ENCODE results near the gene FBXO5.

The FBXO5 gene

DNA sequence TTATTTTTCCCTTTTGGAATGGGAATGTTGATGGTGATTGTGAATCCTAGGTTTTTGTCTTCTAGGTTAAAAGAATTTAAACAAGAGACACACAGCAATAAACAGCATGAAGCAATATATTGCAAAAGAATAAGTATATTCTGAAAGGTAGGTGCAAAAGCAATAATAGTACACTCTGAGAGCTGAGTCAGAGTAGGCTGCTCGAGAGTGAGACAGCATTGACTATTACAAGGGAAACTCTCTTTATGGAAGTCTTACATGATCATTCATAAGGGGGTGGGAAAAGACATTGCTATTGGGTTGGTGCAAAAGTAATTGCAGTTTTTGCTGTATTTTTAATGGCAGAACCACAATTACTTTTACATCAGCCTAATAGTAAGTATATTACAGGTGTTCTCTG lies 25.0 kb downstream of the FBXO5 start:
- no peak overlapping the region for H3K4me2 ChIP-seq
- no peaks in the 10 kb centered on the region for H3K27me3 ChIP-seq
- H3K27ac ChIP-seq: no peak overlapping the region
- no peaks in the 10 kb centered on the region for H3K4me1 ChIP-seq
- H4K20me1 ChIP-seq: no peaks in the 10 kb centered on the region
- no peaks in the 10 kb centered on the region for H3K36me3 ChIP-seq
- H3K9me3 ChIP-seq: no peaks in the 10 kb centered on the region
- no peak overlapping the region for H3K9ac ChIP-seq
- TF ChIP-seq Cebpa-rat (IDR thresholded peaks at IDR 0.05): no peak
- H3K4me3 ChIP-seq: no peak overlapping the region

DNA sequence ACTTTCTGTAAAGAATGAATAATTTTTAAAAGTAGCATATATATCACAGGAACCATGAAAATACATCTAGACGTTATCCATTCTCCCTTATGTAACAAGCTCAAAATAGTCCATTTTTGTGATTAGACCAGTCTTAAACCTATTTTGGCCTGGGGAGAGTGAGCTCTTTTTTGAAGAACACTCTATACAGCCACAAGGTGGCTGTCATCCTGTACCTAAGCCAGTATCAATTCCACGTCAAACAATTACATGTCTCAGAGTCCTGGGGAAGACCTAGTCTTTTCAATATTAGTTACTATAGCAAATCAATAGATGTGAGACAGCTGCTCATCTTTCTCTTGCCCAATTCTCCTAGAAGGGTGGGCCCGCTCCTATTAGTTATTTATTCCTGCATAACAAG lies 28.4 kb downstream of the FBXO5 start:
- no peaks in the 10 kb centered on the region for H3K9me3 ChIP-seq
- H4K20me1 ChIP-seq: no peaks in the 10 kb centered on the region
- H3K4me3 ChIP-seq: no peak overlapping the region
- no peak overlapping the region for H3K27ac ChIP-seq
- H3K4me2 ChIP-seq: no peak overlapping the region
- H3K4me1 ChIP-seq: no peaks in the 10 kb centered on the region
- no peak overlapping the region for H3K9ac ChIP-seq
- TF ChIP-seq Cebpa-rat (IDR thresholded peaks at IDR 0.05): no peak
- no peaks in the 10 kb centered on the region for H3K27me3 ChIP-seq
- no peaks in the 10 kb centered on the region for H3K36me3 ChIP-seq

DNA sequence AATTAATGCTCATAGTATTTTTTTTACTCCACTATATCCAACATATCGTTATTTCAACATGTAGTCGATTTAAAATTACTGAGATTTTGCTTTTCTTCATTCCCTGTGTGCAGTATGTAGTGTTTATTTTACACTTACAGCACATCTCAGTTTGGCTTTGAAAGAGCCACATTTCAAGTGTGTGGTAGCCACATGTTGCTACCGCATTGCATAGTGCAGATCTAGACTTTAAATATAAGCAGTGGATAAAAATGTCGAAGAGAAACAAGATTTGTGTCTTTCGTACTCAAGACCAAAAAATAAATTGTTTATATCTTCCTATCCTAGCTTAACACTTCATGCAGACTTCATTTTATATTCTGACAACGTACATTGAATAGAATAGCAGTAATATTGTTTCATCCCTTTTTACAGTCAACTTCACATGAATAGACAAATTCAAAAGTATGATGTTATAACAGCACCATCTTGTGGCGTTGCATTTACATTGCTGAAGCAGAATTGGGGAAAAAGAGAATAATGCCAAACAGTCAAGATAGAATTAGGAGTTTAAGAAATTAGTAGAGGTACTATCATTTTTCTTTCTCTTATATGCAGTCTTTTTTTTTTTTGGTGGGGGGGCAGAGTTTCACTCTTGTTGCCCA lies 29.9 kb downstream of the FBXO5 start:
- H3K9ac ChIP-seq: no peak overlapping the region
- no peaks in the 10 kb centered on the region for H3K4me1 ChIP-seq
- H3K27ac ChIP-seq: no peak overlapping the region
- no peaks in the 10 kb centered on the region for H3K9me3 ChIP-seq
- H3K4me2 ChIP-seq: no peak overlapping the region
- H3K27me3 ChIP-seq: no peaks in the 10 kb centered on the region
- no peak overlapping the region for H3K4me3 ChIP-seq
- no peaks in the 10 kb centered on the region for H4K20me1 ChIP-seq
- H3K36me3 ChIP-seq: no peaks in the 10 kb centered on the region
- TF ChIP-seq Cebpa-rat (IDR thresholded peaks at IDR 0.05): no peak

DNA sequence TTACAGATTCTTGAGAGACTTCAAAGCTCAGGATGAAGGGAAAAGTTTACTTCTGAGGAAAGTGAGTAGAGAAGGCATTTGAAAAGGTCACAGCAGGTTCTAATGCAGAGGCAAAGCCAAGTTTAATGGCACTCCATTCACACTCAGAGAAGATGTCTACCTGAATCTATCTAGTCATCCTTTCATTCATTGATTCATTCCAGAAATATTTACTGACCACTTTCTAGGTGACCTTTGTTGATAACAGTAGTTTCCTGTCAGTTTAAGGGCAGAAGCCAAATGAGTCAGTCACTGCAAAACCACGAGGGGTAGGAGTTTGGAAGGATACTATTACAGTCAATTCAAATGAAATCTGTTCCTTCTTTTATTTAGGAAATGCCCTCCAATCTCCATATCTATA lies 30.8 kb downstream of the FBXO5 start:
- no peak for TF ChIP-seq Cebpa-rat (IDR thresholded peaks at IDR 0.05)
- H3K27me3 ChIP-seq: no peaks in the 10 kb centered on the region
- no peak overlapping the region for H3K27ac ChIP-seq
- no peak overlapping the region for H3K9ac ChIP-seq
- H3K9me3 ChIP-seq: no peaks in the 10 kb centered on the region
- H3K4me3 ChIP-seq: no peak overlapping the region
- no peaks in the 10 kb centered on the region for H4K20me1 ChIP-seq
- H3K36me3 ChIP-seq: no peaks in the 10 kb centered on the region
- no peak overlapping the region for H3K4me2 ChIP-seq
- no peaks in the 10 kb centered on the region for H3K4me1 ChIP-seq

DNA sequence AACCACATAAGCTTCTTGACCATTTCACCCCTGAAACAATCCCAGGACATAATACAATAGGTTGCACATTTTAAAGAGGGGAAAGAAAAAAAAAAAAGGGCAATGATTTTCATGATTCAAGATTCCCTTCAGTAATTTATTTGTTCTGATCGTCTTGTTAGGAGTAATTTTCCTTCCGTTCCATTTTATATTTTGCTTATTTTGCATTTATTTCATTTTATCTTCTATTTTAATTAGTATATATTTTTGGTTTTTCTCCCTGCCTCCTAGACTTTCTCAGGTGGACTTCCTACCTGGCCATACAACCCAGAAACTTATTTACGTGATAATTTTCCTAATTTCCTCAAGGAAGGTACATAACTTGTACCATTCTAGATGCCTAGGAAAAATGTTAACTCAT lies 32.6 kb downstream of the FBXO5 start:
- no peak overlapping the region for H3K9ac ChIP-seq
- H3K36me3 ChIP-seq: no peaks in the 10 kb centered on the region
- no peaks in the 10 kb centered on the region for H3K9me3 ChIP-seq
- H3K4me2 ChIP-seq: no peak overlapping the region
- H3K4me3 ChIP-seq: no peak overlapping the region
- no peaks in the 10 kb centered on the region for H4K20me1 ChIP-seq
- TF ChIP-seq Cebpa-rat (IDR thresholded peaks at IDR 0.05): no peak
- no peak overlapping the region for H3K27ac ChIP-seq
- H3K27me3 ChIP-seq: no peaks in the 10 kb centered on the region
- no peaks in the 10 kb centered on the region for H3K4me1 ChIP-seq

DNA sequence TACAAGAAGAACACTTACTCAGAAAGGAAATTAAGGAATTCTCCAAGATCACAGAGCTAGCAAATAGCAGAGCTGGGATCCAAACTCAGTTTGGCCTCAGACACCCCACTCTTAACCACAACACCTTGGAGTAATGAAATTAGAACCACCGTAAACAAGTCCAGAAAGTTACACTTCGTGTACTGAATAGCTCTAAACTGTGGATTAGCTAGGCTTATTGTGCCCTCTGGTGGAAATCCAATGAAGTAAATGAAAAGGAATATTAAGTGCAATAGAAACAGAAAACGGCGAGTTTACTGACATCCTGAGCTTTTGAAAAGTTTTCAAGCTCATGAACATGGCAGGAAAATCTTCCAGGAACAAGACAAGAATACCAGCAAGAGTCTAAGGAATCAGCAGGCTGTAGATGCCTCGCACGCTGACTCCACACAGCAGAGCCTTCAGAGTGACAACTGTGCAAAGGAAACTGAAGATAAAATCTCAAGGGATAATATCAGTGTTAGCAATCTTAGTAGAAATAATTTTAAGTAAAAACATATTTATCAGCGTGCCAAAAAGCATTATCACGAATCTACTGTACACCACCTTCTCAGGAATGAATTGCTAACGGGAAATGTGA lies 34.6 kb downstream of the FBXO5 start:
- H3K9me3 ChIP-seq: no peaks in the 10 kb centered on the region
- TF ChIP-seq Cebpa-rat (IDR thresholded peaks at IDR 0.05): no peak
- H4K20me1 ChIP-seq: no peaks in the 10 kb centered on the region
- H3K4me3 ChIP-seq: no peak overlapping the region
- no peak overlapping the region for H3K27ac ChIP-seq
- no peak overlapping the region for H3K4me2 ChIP-seq
- H3K36me3 ChIP-seq: no peaks in the 10 kb centered on the region
- no peak overlapping the region for H3K9ac ChIP-seq
- no peaks in the 10 kb centered on the region for H3K4me1 ChIP-seq
- H3K27me3 ChIP-seq: no peaks in the 10 kb centered on the region

DNA sequence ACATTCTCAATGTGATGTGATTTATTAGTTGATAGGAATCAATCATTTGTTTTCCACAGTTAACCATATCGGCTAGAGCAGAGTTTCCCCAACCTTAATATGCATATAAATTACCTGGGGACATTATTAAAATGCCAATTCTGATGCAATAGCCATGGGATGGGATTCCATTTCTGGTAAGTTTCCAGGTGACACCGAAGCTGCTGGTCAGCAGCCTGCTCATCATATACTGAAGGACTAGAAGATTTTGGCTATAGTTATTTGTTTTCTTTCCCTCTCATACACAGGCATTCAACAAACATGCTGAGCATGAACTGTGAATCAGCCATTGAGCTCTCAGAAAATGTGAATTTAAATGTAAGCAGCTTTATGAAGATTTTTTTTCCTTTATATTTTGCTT lies 35.8 kb downstream of the FBXO5 start:
- H3K27ac ChIP-seq: no peak overlapping the region
- no peak overlapping the region for H3K9ac ChIP-seq
- no peaks in the 10 kb centered on the region for H3K36me3 ChIP-seq
- no peaks in the 10 kb centered on the region for H3K27me3 ChIP-seq
- H3K9me3 ChIP-seq: no peaks in the 10 kb centered on the region
- H4K20me1 ChIP-seq: no peaks in the 10 kb centered on the region
- no peaks in the 10 kb centered on the region for H3K4me1 ChIP-seq
- H3K4me3 ChIP-seq: no peak overlapping the region
- no peak for TF ChIP-seq Cebpa-rat (IDR thresholded peaks at IDR 0.05)
- no peak overlapping the region for H3K4me2 ChIP-seq

DNA sequence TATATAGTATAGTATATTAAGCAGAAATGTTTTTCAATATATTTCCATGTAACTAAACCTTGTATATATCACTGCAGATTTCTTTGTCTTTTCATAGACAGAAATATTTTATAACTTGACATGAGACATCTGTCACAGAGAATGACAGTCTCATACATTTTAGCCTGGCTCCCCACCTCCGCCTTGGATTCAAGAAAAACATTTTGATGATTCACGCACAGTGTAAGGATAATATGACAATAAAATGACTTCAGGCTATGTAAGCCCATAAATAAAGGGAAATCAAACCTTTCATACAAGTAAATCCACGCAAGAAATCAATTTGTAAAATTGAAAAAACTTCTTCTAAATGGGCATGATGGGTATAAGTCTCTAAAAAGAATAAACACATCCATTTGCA lies 36.4 kb downstream of the FBXO5 start:
- Histone ChIP-seq H3K4me1 (no peaks in the 10 kb centered on the region), H3K27me3 (no peaks in the 10 kb centered on the region), H3K9ac (no peak overlapping the region), H3K9me3 (no peaks in the 10 kb centered on the region), H3K4me3 (no peak overlapping the region), H3K27ac (no peak overlapping the region), H3K4me2 (no peak overlapping the region), H3K36me3 (no peaks in the 10 kb centered on the region), H4K20me1 (no peaks in the 10 kb centered on the region)
- no peak for TF ChIP-seq Cebpa-rat (IDR thresholded peaks at IDR 0.05)

DNA sequence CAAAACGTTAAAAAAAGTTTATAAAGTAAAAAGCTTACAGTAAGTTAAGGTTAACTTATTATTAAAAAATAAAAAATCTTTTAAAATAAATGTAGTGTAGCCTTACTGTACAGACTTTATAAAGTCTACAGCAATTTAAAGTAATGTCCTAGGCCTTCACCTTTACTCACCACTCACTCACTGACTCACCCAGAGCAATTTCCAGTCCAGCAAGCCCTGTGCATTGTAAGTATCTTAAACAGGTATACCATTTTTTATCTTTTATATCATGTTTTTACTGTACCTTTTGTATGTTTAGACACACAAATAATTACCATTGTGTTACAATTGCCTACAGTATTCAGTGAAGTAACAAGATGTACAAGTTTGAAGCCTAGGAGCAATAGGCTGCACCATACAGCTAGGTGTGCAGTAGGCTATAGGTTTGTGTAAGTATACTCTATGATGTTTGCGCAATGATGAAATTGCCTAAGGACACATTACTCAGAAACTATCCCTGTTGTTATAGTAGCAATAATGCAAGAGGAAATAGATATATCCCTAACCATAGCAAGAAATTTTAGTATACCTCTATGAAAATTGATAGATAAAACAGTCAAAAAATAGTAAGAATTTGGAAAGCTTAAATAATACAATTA lies 39.5 kb downstream of the FBXO5 start:
- Histone ChIP-seq H3K36me3 (no peaks in the 10 kb centered on the region), H3K4me2 (no peak overlapping the region), H3K9me3 (no peaks in the 10 kb centered on the region), H3K27ac (no peak overlapping the region), H3K27me3 (no peaks in the 10 kb centered on the region), H3K4me1 (no peaks in the 10 kb centered on the region), H3K9ac (no peak overlapping the region), H4K20me1 (no peaks in the 10 kb centered on the region), H3K4me3 (no peak overlapping the region)
- no peak for TF ChIP-seq Cebpa-rat (IDR thresholded peaks at IDR 0.05)

DNA sequence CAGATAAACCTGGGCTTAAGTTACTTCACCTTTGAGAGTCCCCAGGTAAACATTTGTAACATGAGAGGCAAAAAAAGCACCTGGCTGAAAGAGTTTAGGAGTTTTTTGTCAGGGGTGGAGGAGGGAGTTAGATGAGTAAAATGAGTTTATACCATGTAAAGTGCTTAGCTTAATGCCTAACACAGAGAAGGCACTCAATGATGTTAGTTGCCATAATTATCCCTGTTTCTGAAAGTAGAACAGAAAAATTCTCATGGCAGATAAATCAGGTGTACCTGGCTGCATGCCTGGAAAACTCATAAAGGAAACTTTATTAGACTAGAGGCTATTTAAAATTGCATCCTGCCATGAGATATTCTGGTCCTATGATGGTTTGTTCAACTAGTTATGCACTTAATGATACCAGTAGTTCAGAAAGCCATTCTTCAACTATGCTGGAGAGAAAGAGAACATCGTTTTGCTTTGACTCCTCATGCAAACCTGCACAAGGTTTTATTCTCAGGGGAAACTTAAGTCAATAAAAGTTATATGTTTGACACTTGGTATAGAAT lies 40.4 kb downstream of the FBXO5 start:
- no peak overlapping the region for H3K9ac ChIP-seq
- no peaks in the 10 kb centered on the region for H4K20me1 ChIP-seq
- H3K4me2 ChIP-seq: no peak overlapping the region
- no peak overlapping the region for H3K27ac ChIP-seq
- no peak overlapping the region for H3K4me3 ChIP-seq
- H3K27me3 ChIP-seq: no peaks in the 10 kb centered on the region
- TF ChIP-seq Cebpa-rat (IDR thresholded peaks at IDR 0.05): no peak
- no peaks in the 10 kb centered on the region for H3K36me3 ChIP-seq
- no peaks in the 10 kb centered on the region for H3K9me3 ChIP-seq
- no peaks in the 10 kb centered on the region for H3K4me1 ChIP-seq
